ENCODE data around the gene CNKSR1.

The CNKSR1 gene

DNA sequence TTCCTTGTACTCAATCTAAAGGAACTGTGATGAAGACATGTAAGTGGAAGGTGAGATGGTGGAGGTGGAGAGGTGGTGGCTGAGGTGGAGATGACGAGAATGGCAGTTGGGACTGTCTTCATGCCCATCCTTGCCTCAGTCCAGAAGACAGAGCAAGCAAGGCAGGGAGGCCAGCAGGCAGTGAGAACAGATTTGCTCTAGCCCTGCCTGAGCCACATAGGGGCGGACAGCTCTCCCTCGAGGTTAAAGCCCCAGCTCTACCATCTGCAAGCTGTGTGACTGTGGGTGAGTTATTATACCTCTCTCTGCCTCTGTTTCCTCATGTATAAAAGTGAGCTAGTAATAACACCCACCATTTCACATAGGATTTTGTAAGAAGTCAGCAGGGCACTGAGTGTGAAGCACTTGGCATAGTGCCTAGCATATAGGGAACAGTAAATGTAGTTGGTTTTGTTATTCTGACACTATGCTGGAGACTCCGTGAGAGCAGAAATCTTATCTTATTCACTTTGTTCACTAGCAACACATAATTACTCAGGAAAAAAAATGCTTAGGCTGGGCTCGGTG is 23.2 kb upstream of the CNKSR1 start:
- no peak overlapping the region for H3K4me2 ChIP-seq (ENCODE audit: low read length)
- no peaks in the 10 kb centered on the region for H3K36me3 ChIP-seq (ENCODE audit: insufficient read depth, low read length)
- no peak overlapping the region for H3K9ac ChIP-seq (ENCODE audit: low read depth, low read length)
- no peaks in the 10 kb centered on the region for H3K4me1 ChIP-seq (ENCODE audit: control insufficient read depth, insufficient read depth, low read length)
- no peaks in the 10 kb centered on the region for H3K9me3 ChIP-seq (replicated peaks; ENCODE audit: low read length)
- peaks cover 65% of the 10 kb centered on the region for H3K27me3 ChIP-seq (ENCODE audit: control insufficient read depth, insufficient read depth, low read length)
- H3K4me3 ChIP-seq (ENCODE audit: low read length): no peak overlapping the region

DNA sequence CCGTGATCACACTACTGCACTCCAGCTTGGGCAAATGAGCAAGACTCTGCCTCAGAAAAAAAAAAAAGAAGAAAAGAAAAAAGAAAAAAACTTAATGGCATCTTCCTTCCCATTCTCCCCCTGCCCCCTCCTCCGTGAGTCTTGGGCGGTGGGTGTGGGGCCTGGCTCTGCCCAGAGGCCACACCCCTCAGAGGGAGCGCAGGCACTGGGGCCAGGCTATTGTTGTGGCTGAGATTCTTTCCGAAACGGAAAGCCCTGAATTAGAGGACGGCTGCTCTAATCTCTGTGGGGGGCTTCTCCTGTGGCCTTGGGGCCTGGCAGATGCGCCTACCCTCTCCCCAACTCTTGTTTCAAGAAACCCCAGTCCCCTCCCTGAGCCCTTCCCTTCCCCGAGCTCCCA is 22.5 kb upstream of the CNKSR1 start:
- Histone ChIP-seq H3K4me1 (ENCODE audit: control insufficient read depth, insufficient read depth, low read length) (no peaks in the 10 kb centered on the region), H3K27me3 (ENCODE audit: control insufficient read depth, insufficient read depth, low read length) (peaks cover 60% of the 10 kb centered on the region), H3K36me3 (ENCODE audit: insufficient read depth, low read length) (no peaks in the 10 kb centered on the region), H3K9me3 (replicated peaks; ENCODE audit: low read length) (no peaks in the 10 kb centered on the region), H3K4me2 (ENCODE audit: low read length) (no peak overlapping the region), H3K4me3 (ENCODE audit: low read length) (no peak overlapping the region), H3K9ac (ENCODE audit: low read depth, low read length) (no peak overlapping the region)

DNA sequence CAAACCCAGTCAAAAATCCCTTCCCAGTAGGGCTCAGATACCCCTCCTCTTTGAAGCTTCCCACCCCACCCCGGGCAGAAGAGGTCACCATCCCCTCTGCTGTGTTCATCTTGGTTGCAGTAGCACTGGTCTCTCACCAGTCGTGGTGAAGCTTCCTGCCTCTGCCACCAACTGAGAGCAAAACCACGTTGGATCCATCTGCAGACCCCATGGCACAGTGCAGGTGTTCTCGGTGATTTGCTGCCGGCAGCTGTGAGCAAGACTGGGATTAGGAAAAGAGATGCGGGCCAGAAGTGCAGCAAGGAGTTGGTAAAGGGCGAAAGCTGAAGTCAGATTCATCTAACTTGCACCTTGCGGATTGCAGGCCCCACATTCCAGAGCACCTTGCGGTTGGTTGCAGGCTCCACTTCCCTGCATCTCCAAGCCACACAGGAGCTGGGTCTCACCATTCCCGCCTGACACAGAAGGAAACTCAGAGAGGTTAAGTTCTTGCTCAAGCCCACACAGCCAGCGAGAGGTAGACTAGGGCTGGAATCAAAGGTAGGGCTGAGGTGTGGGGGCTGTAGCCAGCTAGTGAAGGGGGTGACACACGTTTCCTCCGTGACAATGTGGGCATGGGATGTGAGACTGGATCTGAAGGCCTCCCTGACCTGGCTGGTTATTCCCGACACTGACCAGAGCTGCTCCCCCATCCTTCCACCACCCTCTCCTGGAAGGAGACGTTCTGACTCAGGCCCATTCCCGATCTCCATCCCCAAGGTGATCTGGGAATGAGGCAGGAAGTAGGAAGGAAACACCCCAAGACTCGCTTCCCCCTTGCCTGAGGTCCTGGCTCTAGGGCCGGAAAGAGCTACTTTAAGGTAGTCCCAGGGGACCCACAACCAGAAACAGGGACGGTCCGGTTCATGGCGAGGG is 21.7 kb upstream of the CNKSR1 start:
- Histone ChIP-seq H3K36me3 (ENCODE audit: insufficient read depth, low read length) (no peaks in the 10 kb centered on the region), H3K4me3 (ENCODE audit: low read length) (no peak overlapping the region), H3K27me3 (ENCODE audit: control insufficient read depth, insufficient read depth, low read length) (peaks cover 52% of the 10 kb centered on the region), H3K4me1 (ENCODE audit: control insufficient read depth, insufficient read depth, low read length) (no peaks in the 10 kb centered on the region), H3K4me2 (ENCODE audit: low read length) (no peak overlapping the region), H3K9ac (ENCODE audit: low read depth, low read length) (no peak overlapping the region), H3K9me3 (replicated peaks; ENCODE audit: low read length) (no peaks in the 10 kb centered on the region)

DNA sequence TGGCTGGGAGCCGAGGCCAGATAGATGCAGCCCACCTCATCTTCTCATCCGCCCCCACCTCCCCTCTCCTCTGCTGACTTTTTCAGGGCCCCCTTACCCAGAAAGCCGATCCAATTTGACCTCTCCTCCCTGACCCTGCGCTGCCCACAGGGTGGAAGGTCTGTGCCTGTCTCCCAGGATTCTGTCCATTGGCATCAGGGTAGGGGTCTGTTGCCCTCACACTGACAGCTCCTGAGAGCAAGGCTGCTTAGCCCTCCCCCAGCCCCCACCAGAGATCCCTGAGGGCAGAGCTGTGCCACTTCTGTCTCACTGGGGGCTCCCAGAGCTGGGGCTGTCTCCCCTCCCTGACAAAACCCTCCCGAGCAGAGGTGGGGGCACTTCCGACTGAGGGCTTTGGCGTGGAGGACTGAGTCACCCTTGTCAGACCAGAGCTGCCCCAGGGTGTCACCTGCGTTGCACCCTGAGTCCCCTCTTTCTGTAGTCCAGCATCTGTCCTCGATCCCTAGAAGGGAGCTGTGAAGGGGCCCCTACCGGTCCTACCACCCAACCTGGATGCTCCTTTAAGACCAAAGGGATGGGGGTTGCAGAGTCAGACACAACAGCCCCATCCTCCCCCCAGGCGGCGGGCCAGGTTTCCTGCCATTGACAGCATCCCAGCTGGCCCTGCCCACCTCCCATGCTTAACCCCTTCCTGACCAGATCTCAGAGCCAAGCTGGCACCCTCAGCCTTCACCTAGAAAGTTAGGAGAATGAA is 20.8 kb upstream of the CNKSR1 start:
- H3K9me3 ChIP-seq (replicated peaks; ENCODE audit: low read length): no peaks in the 10 kb centered on the region
- peaks cover 55% of the 10 kb centered on the region for H3K27me3 ChIP-seq (ENCODE audit: control insufficient read depth, insufficient read depth, low read length)
- no peak overlapping the region for H3K9ac ChIP-seq (ENCODE audit: low read depth, low read length)
- peaks cover 4% of the 10 kb centered on the region for H3K4me1 ChIP-seq (ENCODE audit: control insufficient read depth, insufficient read depth, low read length)
- no peak overlapping the region for H3K4me3 ChIP-seq (ENCODE audit: low read length)
- no peaks in the 10 kb centered on the region for H3K36me3 ChIP-seq (ENCODE audit: insufficient read depth, low read length)
- no peak overlapping the region for H3K4me2 ChIP-seq (ENCODE audit: low read length)

DNA sequence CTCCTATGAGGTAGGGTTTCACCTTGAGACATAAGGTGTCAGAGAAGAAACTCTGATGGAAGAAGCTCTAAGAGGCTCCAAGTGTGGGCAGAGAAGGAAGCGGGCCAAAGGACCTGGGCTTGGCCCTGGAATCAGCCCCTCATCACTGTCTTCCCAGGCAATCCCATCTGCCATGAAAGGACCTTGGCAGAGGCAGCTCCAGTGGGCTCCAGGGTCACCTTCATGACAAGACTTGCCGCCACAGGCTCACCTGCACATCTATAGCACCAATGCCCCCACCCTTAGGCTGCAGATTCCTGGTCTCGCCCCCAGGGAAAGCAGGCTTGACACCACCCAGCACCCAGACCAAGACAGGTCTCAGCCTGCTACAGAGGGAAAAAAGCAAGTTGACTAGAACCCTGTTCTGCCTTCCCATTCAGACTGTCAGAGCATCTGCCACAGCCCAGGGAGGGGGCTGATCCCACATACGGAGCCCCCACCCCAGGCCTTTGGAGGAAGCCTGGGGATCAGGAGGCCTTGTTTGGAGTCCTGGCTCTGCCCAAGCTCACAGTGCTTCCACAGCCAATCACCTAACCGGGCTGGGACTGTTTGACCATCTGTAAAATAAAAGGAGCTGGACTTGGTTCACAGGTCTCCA is 18.9 kb upstream of the CNKSR1 start:
- Histone ChIP-seq H3K4me1 (ENCODE audit: control insufficient read depth, insufficient read depth, low read length) (peaks cover 13% of the 10 kb centered on the region), H3K9me3 (replicated peaks; ENCODE audit: low read length) (no peaks in the 10 kb centered on the region), H3K4me3 (ENCODE audit: low read length) (no peak overlapping the region), H3K36me3 (ENCODE audit: insufficient read depth, low read length) (no peaks in the 10 kb centered on the region), H3K4me2 (ENCODE audit: low read length) (no peak overlapping the region), H3K9ac (ENCODE audit: low read depth, low read length) (no peak overlapping the region), H3K27me3 (ENCODE audit: control insufficient read depth, insufficient read depth, low read length) (peaks cover 54% of the 10 kb centered on the region)

DNA sequence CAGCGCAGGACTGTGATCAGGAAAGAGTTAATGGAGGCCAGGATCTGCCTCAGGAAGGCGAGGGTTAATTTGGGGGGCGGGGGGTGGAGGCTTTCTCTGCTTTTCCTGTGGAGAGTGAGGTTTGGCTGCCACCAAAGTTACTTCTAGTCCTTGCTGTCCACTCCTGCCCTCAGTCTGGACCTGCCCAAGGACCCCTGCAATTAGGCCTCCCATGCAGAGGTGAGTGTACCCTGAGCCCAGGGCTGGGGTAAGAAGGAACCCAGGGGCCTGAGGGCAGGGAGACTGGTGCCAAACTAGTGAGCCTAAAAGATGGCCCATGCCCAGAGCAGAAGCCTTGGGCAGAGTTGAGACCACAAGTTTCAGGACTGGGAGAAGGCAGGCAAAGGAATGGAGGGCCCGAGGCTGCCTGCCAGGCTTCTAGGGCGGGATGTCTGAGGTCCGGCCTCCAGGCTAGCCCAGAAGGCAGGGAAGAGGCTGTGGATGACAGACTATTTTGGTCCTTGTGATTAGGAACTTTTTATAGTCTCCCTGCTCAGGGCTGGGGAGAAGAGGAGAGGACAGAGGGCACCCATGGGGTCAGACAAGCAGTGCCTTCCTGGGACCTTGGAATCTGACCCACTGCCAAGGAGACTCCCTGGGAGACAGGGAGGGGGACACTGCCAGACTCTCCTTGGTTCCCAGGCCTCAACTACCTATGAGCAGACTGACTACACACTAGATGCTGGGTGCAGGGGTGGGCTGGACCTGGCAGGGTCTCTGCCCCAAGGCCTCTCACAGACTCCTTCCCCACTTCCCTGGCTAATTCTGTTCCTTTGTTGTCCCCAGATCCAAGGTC is 18.2 kb upstream of the CNKSR1 start, which contains the start of gene FAM110D:
Gene FAM110D, plus strand, starts transcription at position 172 of the 835 bp plus-strand sequence. CDS start 2,213 bp downstream, outside the sequence.
- H3K36me3 ChIP-seq (ENCODE audit: insufficient read depth, low read length): no peaks in the 10 kb centered on the region
- no peak within 1 kb of the TSS for H3K4me3 ChIP-seq (ENCODE audit: low read length)
- H3K9me3 ChIP-seq (replicated peaks; ENCODE audit: low read length): no peaks in the 10 kb centered on the region
- H3K9ac ChIP-seq (ENCODE audit: low read depth, low read length): no peak within 1 kb of the TSS
- H3K27me3 ChIP-seq (ENCODE audit: control insufficient read depth, insufficient read depth, low read length): peaks cover 47% of the 10 kb centered on the region
- H3K4me1 ChIP-seq (ENCODE audit: control insufficient read depth, insufficient read depth, low read length): peaks cover 16% of the 10 kb centered on the region
- no peak within 1 kb of the TSS for H3K4me2 ChIP-seq (ENCODE audit: low read length)

DNA sequence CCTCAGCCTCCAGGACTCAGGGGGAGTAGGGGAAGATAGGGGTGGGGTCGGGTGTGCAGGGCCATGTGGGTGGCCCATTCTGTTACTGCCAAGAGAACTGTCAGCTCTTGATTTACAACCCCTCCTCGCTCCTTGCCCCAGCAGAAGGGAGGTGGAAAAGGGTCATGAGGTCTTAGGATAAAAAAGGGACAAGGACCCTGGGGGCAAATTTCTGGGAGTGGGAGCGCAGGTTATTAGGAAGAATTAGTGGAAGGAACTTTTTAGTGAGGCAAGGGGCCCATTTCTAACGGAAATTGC is 17.6 kb upstream of the CNKSR1 start:
- Histone ChIP-seq H3K4me1 (ENCODE audit: control insufficient read depth, insufficient read depth, low read length) (peaks cover 20% of the 10 kb centered on the region), H3K9me3 (replicated peaks; ENCODE audit: low read length) (no peaks in the 10 kb centered on the region), H3K4me3 (ENCODE audit: low read length) (no peak overlapping the region), H3K4me2 (ENCODE audit: low read length) (no peak overlapping the region), H3K36me3 (ENCODE audit: insufficient read depth, low read length) (no peaks in the 10 kb centered on the region), H3K27me3 (ENCODE audit: control insufficient read depth, insufficient read depth, low read length) (peaks cover 45% of the 10 kb centered on the region), H3K9ac (ENCODE audit: low read depth, low read length) (no peak overlapping the region)

DNA sequence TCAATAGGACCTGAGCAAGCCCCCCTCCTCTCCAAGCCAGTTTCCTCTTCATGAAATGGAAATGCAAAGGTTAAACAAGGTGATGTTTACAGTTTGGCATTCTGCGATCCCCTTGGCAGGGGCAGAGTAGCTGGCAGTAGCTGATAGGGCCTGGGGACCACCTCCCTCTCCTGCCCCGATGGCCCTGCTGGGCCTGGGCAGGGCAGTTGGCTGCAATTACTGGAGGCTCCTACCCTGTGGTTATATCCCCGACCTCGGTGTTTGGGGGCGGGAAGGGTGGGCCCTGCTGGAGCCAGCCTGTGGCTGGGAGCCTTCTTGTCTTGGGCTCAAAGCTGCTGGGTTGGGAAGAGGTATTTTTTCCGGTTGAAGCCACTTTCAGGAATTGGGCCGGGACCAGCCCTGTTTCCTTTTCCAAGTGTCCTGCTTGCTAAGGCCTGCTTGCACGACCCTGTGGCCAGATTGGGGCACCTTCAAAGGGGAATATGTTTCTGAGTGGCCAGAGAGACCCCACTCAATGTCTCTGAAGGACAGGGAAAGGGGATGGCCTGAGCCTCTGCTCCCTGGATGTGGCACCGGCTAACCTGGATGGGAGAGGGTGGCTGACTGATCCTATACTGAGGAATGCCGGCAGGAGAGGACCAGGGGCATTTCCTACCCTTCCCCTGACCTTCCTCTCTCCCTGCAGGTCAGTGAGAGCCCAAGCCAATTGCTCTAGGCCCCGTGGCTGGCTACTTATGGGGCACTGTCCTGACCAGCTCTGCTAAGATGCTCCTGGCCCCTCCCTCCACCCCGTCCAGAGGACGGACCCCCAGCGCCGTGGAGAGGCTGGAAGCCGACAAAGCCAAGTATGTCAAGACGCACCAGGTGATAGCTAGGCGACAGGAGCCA is 16.5 kb upstream of the CNKSR1 start:
- Histone ChIP-seq H3K9me3 (replicated peaks; ENCODE audit: low read length) (no peaks in the 10 kb centered on the region), H3K36me3 (ENCODE audit: insufficient read depth, low read length) (no peaks in the 10 kb centered on the region), H3K4me3 (ENCODE audit: low read length) (peak overlapping the region; percentile 69), H3K4me2 (ENCODE audit: low read length) (peak overlapping the region; percentile 95), H3K9ac (ENCODE audit: low read depth, low read length) (peak overlapping the region; percentile 52), H3K4me1 (ENCODE audit: control insufficient read depth, insufficient read depth, low read length) (peaks cover 20% of the 10 kb centered on the region), H3K27me3 (ENCODE audit: control insufficient read depth, insufficient read depth, low read length) (peaks cover 41% of the 10 kb centered on the region)

DNA sequence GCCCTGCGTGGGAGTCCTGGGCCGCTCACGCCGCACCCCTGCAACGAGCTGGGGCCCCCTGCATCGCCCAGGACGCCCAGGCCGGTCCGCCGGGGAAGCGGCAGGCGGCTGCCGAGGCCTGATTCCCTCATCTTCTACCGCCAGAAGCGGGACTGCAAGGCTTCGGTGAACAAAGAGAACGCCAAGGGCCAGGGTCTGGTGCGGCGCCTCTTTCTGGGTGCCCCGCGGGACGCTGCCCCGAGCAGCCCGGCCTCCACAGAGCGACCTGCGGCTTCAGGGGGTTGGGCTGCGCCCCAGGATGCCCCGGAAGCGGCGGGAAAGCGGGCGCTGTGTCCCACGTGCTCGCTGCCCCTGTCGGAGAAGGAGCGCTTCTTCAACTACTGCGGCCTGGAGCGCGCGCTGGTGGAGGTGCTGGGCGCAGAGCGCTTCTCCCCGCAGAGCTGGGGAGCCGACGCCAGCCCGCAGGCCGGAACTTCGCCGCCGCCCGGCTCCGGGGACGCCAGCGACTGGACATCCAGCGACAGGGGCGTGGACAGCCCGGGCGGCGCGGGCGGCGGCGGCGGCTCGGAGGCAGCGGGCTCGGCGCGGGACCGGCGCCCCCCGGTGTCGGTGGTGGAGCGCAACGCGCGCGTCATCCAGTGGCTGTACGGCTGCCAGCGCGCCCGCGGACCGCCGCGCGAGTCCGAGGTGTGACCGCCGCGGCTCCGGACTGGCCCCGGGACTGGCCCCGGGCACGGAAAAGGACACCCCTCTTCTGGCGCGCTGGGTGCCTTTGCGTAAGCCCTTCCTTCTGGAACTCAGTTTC is 15.7 kb upstream of the CNKSR1 start:
- Histone ChIP-seq H3K9ac (ENCODE audit: low read depth, low read length) (peak overlapping the region; percentile 52), H3K4me3 (ENCODE audit: low read length) (peak overlapping the region; percentile 69), H3K27me3 (ENCODE audit: control insufficient read depth, insufficient read depth, low read length) (peaks cover 33% of the 10 kb centered on the region), H3K36me3 (ENCODE audit: insufficient read depth, low read length) (no peaks in the 10 kb centered on the region), H3K9me3 (replicated peaks; ENCODE audit: low read length) (no peaks in the 10 kb centered on the region), H3K4me1 (ENCODE audit: control insufficient read depth, insufficient read depth, low read length) (peaks cover 20% of the 10 kb centered on the region), H3K4me2 (ENCODE audit: low read length) (peak overlapping the region; percentile 95)
